Activated CD4-positive, alpha-beta T cell treated with anti-CD3 and anti-CD28 coated beads, Interleukin-2, amount 10 ng/mL, durations not matched to agents 7 days and 5 days (primary cell): ENCODE data around the gene ARMC9. TPM values are rescaled to one million over a fixed set of nuclear protein-coding genes. Genes with fewer than 3 reads are reported as not detected.
"Not testable (repeated sequence)": the region's sequence is repeated elsewhere in the genome, so short reads cannot be mapped to it uniquely, and the experiment has no call there.

ENCODE experiments used
- CTCF ChIA-PET: fragments of 350-600 bp; sonication (Branson Sonifier 250); formaldehyde crosslinking; loops from one replicate; lab custom pipeline; 2021; ENCODE audit warnings: antibody characterized with exemption; lab: Charles Lee
- POLR2A ChIA-PET: fragments of 350-600 bp; sonication (Branson Sonifier 250); formaldehyde crosslinking; loops from one replicate; lab custom pipeline; 2021; ENCODE audit warnings: antibody characterized with exemption; lab: Charles Lee
- DNase-seq: peaks from one replicate; pipeline ENCODE4 v3.0.0-alpha.2; 2020
- H3K27ac Mint-ChIP-seq: one replicate; pipeline ENCODE4 v1.8.0; 2021; ENCODE audit warnings: mild to moderate bottlenecking, moderate library complexity, mixed read lengths
- H3K27me3 Mint-ChIP-seq: one replicate; pipeline ENCODE4 v1.8.0; 2021; ENCODE audit warnings: mixed read lengths
- H3K36me3 Mint-ChIP-seq: one replicate; pipeline ENCODE4 v1.8.0; 2021; ENCODE audit warnings: low read depth, mixed read lengths
- H3K4me1 Mint-ChIP-seq: one replicate; pipeline ENCODE4 v1.8.0; 2021; ENCODE audit warnings: mixed read lengths
- H3K4me3 Mint-ChIP-seq: one replicate; pipeline ENCODE4 v1.8.0; 2021; ENCODE audit warnings: mild to moderate bottlenecking, moderate library complexity, mixed read lengths
- H3K9me3 Mint-ChIP-seq: one replicate; pipeline ENCODE4 v1.8.0; 2021; ENCODE audit warnings: mixed read lengths
- total RNA-seq, 2 experiments: library from RNA; stranded (reverse); gene quantifications; one replicate each; pipeline ENCODE4 v1.2.3, GENCODE V29; 2021

Gene ARMC9
- total RNA-seq, 2 experiments from 2014 or later, result 0.45 to 0.58 TPM

DNA sequence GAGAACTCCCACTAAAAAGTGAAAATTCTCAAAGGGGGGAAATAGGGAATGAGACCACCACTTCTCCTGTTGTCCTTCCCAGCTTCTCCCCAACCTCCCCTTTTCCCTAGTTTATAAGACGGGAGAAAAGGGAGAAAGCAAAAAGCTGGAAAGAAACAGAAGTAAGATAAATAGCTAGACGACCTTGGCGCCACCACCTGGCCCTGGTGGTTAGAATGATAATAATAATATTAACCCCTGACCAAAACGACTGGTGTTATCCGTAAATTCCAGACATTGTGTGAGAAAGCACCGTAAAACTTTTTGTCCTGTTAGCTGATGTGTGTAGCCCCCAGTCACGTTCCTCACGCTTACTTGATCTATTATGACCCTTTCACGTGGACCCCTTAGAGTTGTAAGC lies 209.9 kb downstream of the ARMC9 start:
- DNase-seq, POLR2A ChIA-PET, H3K9me3 Mint-ChIP-seq, H3K27ac Mint-ChIP-seq, H3K36me3 Mint-ChIP-seq, H3K4me3 Mint-ChIP-seq: not testable (repeated sequence)
- CTCF ChIA-PET, result interaction anchor here (1.3 to 1.8 kb wide), 3 partner anchors 10 to 131 kb away, joined by 4 to 6 read pairs (median 5); no protein-coding TSS in a partner anchor
- Mint-ChIP-seq H3K27me3 (peaks cover 26% of the 10 kb centered on the region), H3K4me1 (peaks cover 21% of the 10 kb centered on the region)

DNA sequence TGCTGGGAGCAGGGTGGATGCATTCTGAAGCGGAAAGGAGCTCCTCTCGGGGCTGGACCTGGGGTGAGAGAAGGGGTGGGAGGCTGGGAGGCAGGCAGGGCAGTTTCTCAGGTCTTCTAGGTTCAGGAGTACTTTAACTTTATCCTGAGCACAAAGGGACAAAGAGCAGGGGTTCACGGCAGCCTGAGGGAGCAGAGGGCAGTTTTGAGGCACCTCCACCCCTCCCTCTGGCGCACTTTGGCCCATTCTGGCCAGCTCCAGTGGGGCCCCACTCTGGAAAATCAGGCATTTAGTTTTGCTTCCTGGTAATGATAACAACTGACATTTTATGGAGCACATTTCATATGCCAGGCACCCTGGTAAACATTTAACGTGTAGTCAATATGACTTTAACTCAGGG lies 211.3 kb downstream of the ARMC9 start:
- no peak overlapping the region for H3K4me3 Mint-ChIP-seq
- peaks cover 30% of the 10 kb centered on the region for H3K27me3 Mint-ChIP-seq
- CTCF ChIA-PET, result interaction anchor here (1.6 kb wide), 2 partner anchors 16 to 133 kb away, joined by 4 to 5 read pairs; no protein-coding TSS in a partner anchor
- peaks cover 21% of the 10 kb centered on the region for H3K4me1 Mint-ChIP-seq
- no peak for DNase-seq
- H3K27ac Mint-ChIP-seq, result no peak overlapping the region
- peaks cover 8% of the 10 kb centered on the region for H3K36me3 Mint-ChIP-seq
- H3K9me3 Mint-ChIP-seq, result no peaks in the 10 kb centered on the region
- POLR2A ChIA-PET, result no interaction called here

DNA sequence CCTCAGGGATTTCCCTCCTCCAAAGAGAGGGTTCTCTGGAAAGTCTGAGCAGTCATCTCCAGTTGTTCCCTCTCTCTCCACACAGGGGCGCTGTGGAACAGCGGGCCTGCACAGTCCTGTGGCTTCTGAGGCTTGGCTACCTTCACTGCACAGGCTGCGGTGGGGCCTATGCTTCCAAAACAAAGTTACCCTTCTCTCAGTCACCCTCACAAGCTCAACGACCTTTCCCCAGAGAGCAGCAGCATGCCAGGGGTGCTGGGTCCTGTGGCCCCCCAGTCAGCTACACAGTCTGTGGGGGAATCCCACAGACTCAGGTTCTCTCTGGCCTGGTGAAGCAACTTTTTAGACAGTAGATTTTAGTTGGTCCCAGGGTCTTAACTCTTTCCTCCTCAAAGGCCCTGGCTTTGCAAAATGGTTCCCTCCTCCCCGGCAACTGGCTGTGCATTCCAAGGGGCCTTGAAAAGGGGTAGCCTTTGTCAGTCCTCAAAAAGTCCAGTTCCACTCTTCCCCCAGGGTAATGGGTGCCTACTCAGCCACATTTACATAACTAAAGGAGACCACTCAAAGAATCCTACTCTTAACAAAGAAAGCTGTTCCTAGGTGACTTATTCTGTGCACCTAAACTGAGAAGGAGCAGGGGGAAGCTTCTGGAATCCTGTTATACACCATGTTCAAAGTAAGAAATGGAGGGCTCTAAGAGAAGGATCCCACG lies 212.0 kb downstream of the ARMC9 start:
- Mint-ChIP-seq H3K4me3 (no peak overlapping the region), H3K9me3 (no peaks in the 10 kb centered on the region), H3K27me3 (peaks cover 35% of the 10 kb centered on the region), H3K4me1 (peaks cover 20% of the 10 kb centered on the region), H3K27ac (peak overlapping the region; percentile 2), H3K36me3 (peaks cover 8% of the 10 kb centered on the region)
- DNase-seq, result no peak
- ChIA-PET POLR2A (no interaction called here), CTCF (interaction anchor here (1.6 kb wide), 1 partner anchor 17 kb away, joined by 4 read pairs; no protein-coding TSS in a partner anchor)

DNA sequence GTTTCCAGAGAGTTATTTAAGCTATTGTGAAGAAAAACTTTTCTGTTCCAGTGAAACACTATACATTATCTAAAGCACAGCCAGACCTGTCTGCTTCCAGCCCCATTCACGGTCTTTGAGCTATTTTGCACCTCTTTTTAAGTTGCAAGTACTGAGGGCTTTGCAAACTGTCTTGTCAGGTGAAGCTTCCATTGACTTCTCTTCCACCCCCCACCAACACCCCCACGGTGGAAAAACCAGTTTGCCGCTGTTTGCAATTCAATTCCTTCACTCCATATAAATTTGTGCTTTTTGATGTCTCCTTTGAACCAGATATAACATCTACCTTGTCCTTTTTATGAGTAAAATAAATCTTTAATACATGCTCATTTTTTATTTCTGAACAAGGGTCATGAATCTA lies 212.8 kb downstream of the ARMC9 start:
- POLR2A ChIA-PET, result no interaction called here
- H3K9me3 Mint-ChIP-seq, result no peaks in the 10 kb centered on the region
- DNase-seq, result no peak
- H3K4me3 Mint-ChIP-seq, result peak overlapping the region; percentile 20
- H3K27me3 Mint-ChIP-seq, result peaks cover 40% of the 10 kb centered on the region
- CTCF ChIA-PET, result interaction anchor here (1.0 kb wide), 1 partner anchor 13 kb away, joined by 3 read pairs; no protein-coding TSS in a partner anchor
- H3K4me1 Mint-ChIP-seq, result peaks cover 13% of the 10 kb centered on the region
- H3K36me3 Mint-ChIP-seq, result peaks cover 8% of the 10 kb centered on the region
- H3K27ac Mint-ChIP-seq, result no peak overlapping the region

DNA sequence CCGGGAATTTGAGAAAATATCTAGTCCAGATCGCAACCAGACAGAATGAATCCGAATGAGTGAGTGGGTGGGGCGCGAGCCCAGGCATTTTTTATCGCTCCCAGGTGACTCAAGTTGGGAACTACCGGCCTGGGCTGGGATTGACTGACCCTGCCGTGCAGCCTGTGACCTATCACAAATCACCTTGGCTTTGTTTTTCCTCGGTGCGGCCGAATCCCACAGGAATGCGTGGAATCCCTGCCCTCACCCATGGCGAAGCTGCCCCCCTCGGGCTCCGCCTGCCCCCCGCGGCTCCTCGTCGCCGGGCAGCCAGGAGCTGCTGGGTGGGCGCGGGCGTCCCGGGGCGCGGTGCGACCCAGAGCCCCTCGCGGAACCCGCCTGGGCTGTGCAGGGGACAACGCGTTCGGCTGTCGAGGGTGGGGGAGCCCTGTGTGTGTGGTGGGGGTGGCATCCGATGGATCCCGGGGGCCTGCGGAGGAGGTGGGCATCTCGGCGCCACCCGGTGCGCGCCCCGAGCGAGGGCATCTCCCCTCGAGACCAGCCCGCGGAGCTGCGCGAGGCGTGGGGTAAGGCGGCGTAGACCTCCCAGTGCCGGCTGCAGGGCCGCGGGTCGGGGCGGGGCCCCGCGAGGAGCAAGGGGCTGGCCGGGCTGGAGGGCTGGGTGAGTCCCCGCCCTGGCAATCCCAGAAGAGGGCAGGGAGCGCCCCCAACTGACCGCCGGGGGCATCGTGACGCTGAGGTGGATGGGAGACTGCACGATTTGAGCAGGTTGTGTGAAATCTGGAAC lies 213.6 kb downstream of the ARMC9 start:
- H3K4me1 Mint-ChIP-seq, result peaks cover 5% of the 10 kb centered on the region
- POLR2A ChIA-PET, result no interaction called here
- peaks cover 8% of the 10 kb centered on the region for H3K36me3 Mint-ChIP-seq
- DNase-seq, result peak; percentile 58
- H3K27me3 Mint-ChIP-seq, result peaks cover 40% of the 10 kb centered on the region
- no peaks in the 10 kb centered on the region for H3K9me3 Mint-ChIP-seq
- peak overlapping the region; percentile 20 for H3K4me3 Mint-ChIP-seq
- no peak overlapping the region for H3K27ac Mint-ChIP-seq
- CTCF ChIA-PET, result interaction anchor here (0.6 to 2.5 kb wide), 6 partner anchors 14 to 190 kb away, joined by 3 to 6 read pairs (median 4); no protein-coding TSS in a partner anchor

DNA sequence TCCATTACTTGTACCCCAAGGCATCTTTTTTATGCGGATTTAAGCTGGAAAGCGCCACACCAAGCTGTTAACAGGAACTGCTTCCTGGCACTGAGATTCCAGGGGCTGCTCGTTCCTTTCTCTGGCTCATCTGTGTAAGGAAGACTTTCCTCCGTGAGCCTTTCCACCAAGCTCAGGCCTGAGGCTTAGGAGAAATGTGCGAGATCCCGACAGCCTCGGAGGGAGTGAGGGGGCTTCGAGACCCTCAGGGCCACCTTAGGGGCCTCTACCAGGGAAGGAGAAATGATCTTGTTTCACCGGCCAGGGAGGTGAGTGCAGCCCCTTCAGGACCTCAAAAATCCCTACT lies 214.2 kb downstream of the ARMC9 start:
- Mint-ChIP-seq H3K9me3 (no peaks in the 10 kb centered on the region), H3K27ac (no peak overlapping the region), H3K36me3 (peaks cover 8% of the 10 kb centered on the region), H3K4me1 (peaks cover 3% of the 10 kb centered on the region), H3K27me3 (peaks cover 43% of the 10 kb centered on the region), H3K4me3 (no peak overlapping the region)
- ChIA-PET CTCF (interaction anchor here (1.0 to 2.5 kb wide), 5 partner anchors 13 to 190 kb away, joined by 3 to 6 read pairs (median 3); no protein-coding TSS in a partner anchor), POLR2A (no interaction called here)
- no peak for DNase-seq

DNA sequence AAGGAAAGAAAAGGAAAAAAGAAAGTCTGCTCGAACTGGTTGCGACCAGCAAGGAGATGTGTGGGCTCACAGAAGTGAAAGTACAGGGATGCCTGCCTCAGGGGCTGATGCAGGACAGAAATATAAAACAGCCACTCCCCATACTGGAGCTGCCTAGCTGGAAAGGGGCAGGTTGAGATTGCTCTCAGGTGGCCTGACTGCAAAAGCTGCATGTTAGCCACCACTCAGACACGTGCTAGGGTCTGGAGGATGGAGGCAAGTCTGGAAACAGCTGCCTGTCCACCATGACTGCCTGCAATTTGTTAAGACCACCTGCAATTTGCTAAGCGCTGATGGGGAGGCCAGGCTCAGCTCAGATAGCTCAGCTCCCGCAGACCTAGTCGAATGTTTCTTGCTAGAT lies 215.0 kb downstream of the ARMC9 start:
- peaks cover 3% of the 10 kb centered on the region for H3K4me1 Mint-ChIP-seq
- no peaks in the 10 kb centered on the region for H3K9me3 Mint-ChIP-seq
- no peak overlapping the region for H3K4me3 Mint-ChIP-seq
- ChIA-PET POLR2A (no interaction called here), CTCF (interaction anchor here (1.1 to 2.5 kb wide), 2 partner anchors 12 to 107 kb away, joined by 3 to 6 read pairs; no protein-coding TSS in a partner anchor)
- DNase-seq, result no peak
- no peak overlapping the region for H3K27ac Mint-ChIP-seq
- H3K27me3 Mint-ChIP-seq, result peaks cover 47% of the 10 kb centered on the region
- H3K36me3 Mint-ChIP-seq, result peaks cover 8% of the 10 kb centered on the region

DNA sequence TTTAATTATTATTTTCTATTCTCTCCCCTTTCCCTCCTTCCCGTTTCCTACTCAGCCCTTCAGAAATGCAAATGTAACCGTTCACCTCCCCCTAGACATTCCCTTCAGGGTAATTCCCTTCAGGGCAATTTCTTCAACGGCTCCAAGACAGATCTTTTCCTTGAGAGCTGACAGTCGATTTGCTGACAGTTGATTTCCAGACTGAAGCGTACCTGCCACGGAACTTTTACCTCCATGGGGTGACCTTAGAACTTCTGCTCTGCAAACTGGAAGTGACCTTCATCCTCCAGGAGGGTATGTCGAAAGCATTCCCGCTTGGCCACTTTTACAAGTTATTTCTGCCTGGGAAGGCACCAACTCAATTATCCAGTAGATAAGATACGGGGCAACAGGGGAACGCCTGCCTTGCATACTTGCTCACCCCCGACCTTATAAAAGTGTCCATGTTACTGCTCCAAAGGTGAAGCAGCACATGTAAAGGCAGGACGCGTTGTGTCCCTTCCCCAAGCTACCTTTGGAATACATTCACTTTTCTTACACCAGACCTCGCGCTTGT lies 215.6 kb downstream of the ARMC9 start:
- ChIA-PET CTCF (interaction anchor here (2.5 kb wide), 1 partner anchor 12 kb away, joined by 6 read pairs; no protein-coding TSS in a partner anchor), POLR2A (no interaction called here)
- no peak overlapping the region for H3K27ac Mint-ChIP-seq
- peaks cover 3% of the 10 kb centered on the region for H3K4me1 Mint-ChIP-seq
- no peak for DNase-seq
- H3K4me3 Mint-ChIP-seq, result no peak overlapping the region
- peaks cover 8% of the 10 kb centered on the region for H3K36me3 Mint-ChIP-seq
- H3K27me3 Mint-ChIP-seq, result peaks cover 45% of the 10 kb centered on the region
- no peaks in the 10 kb centered on the region for H3K9me3 Mint-ChIP-seq

DNA sequence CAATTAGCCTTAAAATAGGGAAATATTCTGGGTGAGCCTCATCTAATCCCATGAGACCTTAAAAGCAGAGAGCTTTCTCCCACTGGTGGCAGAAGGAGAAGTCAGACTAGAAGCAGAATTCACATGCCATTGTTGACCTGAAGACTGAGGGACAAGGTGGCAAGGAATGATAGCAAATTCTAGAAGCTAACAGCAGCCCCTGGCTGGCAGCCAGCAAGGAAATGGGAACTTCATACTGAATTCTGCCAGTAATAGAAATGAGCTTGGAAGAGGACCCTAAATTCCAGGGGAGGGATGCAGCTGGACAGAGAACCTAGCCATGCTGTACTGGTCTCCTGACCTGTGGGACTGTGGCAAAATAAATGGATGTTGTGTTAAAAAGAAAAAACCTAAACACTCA lies 216.6 kb downstream of the ARMC9 start:
- H3K27me3 Mint-ChIP-seq, result peaks cover 45% of the 10 kb centered on the region
- H3K36me3 Mint-ChIP-seq, result peaks cover 8% of the 10 kb centered on the region
- DNase-seq, result no peak
- H3K4me1 Mint-ChIP-seq, result peaks cover 3% of the 10 kb centered on the region
- no peaks in the 10 kb centered on the region for H3K9me3 Mint-ChIP-seq
- ChIA-PET POLR2A (no interaction called here), CTCF (no interaction called here)
- no peak overlapping the region for H3K27ac Mint-ChIP-seq
- no peak overlapping the region for H3K4me3 Mint-ChIP-seq

DNA sequence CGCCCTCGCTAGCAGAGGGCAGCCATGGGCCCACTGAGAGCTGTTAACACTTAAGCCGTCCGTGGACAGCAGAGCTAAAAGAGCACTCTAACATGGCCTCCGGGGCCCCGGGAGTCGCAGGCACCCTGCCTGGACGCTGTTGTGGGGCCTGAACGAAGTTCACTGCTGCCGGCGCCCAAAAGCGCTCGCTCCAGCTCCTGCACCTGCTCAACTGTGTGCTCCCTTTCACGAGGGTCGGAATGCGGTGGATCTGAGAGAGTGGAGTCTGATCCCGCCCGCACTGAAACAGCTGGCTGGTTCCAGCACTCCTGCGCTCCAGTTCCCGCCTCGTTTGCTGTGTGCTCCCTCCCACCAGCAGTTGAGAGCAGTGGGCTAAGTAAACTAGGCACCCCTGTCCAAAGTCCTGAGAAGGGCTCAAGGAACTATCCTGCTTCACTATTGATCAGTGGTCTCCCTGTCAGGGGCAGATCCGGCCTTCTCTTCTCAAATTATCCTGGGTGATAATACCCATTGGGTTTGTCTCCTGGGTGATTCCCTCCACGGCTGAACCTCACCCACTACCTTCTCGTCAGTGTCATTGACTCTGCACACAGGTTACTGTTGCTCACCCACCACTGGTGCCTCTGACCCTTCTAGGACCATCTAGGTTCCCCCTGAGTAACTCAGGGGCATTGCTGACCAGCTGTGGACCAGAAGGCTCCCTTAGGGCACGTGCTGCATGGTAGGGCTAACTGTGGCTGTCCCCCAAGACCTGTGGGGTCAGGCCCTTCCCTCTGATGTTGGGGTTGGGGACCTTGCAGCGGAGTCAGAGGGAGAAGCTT lies 220.6 kb downstream of the ARMC9 start:
- ChIA-PET POLR2A (no interaction called here), CTCF (interaction anchor here (0.6 to 0.9 kb wide), 3 partner anchors 90 to 571 kb away, joined by 3 read pairs; no protein-coding TSS in a partner anchor)
- no peak overlapping the region for H3K27ac Mint-ChIP-seq
- H3K36me3 Mint-ChIP-seq, result no peaks in the 10 kb centered on the region
- H3K4me3 Mint-ChIP-seq, result no peak overlapping the region
- peaks cover 18% of the 10 kb centered on the region for H3K27me3 Mint-ChIP-seq
- no peak for DNase-seq
- H3K4me1 Mint-ChIP-seq, result no peaks in the 10 kb centered on the region
- H3K9me3 Mint-ChIP-seq, result no peaks in the 10 kb centered on the region

DNA sequence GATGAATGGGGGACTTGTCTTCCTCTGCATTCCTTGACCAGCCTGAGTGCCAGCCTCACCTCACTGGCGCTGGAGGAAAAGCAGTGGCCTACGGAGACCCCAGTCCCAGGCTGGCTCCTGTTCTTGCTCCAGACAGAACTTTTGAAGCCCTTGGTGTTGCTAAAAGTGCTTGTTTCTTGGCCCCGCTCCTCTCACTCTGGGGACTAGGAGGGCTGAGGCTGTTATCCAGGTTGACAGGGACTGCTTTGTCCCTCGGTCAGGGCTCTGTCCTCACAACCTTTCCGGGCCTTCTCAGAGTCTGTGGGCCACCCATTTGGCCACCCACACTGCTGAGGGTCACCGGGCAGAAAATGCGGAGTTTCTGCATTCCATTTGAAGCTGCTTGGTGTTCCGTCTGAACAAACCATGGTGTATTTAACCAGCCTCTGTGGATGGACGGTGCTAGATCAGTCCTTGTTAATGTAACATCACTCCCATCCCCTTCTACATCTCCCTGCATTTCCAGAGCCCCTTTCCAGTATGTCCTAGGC lies 222.7 kb downstream of the ARMC9 start:
- Mint-ChIP-seq H3K4me1 (peaks cover 6% of the 10 kb centered on the region), H3K27me3 (peaks cover 7% of the 10 kb centered on the region), H3K4me3 (no peak overlapping the region), H3K27ac (no peak overlapping the region), H3K9me3 (no peaks in the 10 kb centered on the region), H3K36me3 (no peaks in the 10 kb centered on the region)
- CTCF ChIA-PET, result interaction anchor here (1.0 to 1.2 kb wide), 2 partner anchors 9 to 40 kb away, joined by 3 to 4 read pairs; no protein-coding TSS in a partner anchor
- DNase-seq, result no peak
- POLR2A ChIA-PET, result no interaction called here

DNA sequence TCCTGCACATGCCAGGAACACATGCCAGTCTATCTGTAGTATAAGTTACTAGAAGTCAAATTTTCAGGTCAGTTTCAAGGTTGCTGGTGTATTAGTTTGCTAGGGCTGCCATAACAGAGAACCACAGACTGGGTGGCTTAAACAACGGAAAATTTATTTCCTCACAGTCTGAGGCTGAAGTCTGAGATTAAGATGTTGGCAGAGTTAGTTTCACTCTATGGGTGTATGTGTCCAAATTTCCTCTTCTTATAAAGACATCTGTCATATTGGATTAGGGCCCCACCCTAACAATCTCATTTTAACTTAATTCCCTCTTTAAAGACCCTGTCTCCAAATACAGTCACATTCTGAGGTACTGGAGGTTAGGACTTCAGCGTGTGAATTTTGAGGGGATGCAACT lies 223.6 kb downstream of the ARMC9 start:
- no peak overlapping the region for H3K4me3 Mint-ChIP-seq
- H3K4me1 Mint-ChIP-seq, result peaks cover 15% of the 10 kb centered on the region
- ChIA-PET CTCF (no interaction called here), POLR2A (no interaction called here)
- H3K27me3 Mint-ChIP-seq, result peaks cover 7% of the 10 kb centered on the region
- DNase-seq, result no peak
- no peaks in the 10 kb centered on the region for H3K9me3 Mint-ChIP-seq
- H3K27ac Mint-ChIP-seq, result no peak overlapping the region
- H3K36me3 Mint-ChIP-seq, result no peaks in the 10 kb centered on the region
